Natural killer cell treated with Interleukin-12 subunit alpha and Interleukin-12 subunit beta and Interleukin-15 and Interleukin-18, amount 100 ng/mL, for 72 hours (primary cell): ENCODE measurements around the gene ANKRD13A. TPM values are rescaled to one million over a fixed set of nuclear protein-coding genes. Genes with fewer than 3 reads are reported as not detected.
A peak's percentile ranks its signal among the peaks of the same experiment; 100 is the strongest.
"Not testable (repeated sequence)": the region's sequence is repeated elsewhere in the genome, so short reads cannot be mapped to it uniquely, and the experiment has no call there.

ENCODE experiments used
- ATAC-seq, 2 donors: fragments of 150-1000 bp; cut with Tn5 transposase in 1 of 2; sonication (Bioruptor Pico), chemical (Tn5 transposase) in 1 of 2; 2 replicates each; pipeline ENCODE4 v1.10.0; 2021
- DNase-seq: peaks from one replicate; pipeline ENCODE4 v3.0.0; 2022; ENCODE audit warnings: low spot score
- H3K27ac Mint-ChIP-seq, 2 donors: 1 replicate in 1 of 2; 2 replicates in 1 of 2; pipeline ENCODE4 v1.8.0; 2022; ENCODE audit warnings: mixed read lengths in 2 of 2, mild to moderate bottlenecking in 1 of 2, moderate library complexity in 1 of 2
- H3K27me3 Mint-ChIP-seq, 2 donors: 1 replicate in 1 of 2; 2 replicates in 1 of 2; pipeline ENCODE4 v1.8.0; 2022; ENCODE audit warnings: mixed read lengths in 2 of 2
- H3K36me3 Mint-ChIP-seq: one replicate; pipeline ENCODE4 v1.8.0; 2022; ENCODE audit warnings: mixed read lengths
- H3K4me1 Mint-ChIP-seq, 2 donors: 1 replicate in 1 of 2; 2 replicates in 1 of 2; pipeline ENCODE4 v1.8.0; 2022; ENCODE audit warnings: low read depth in 2 of 2, mixed read lengths in 2 of 2, mild to moderate bottlenecking in 1 of 2
- H3K4me3 Mint-ChIP-seq: one replicate; pipeline ENCODE4 v1.8.0; 2022; ENCODE audit warnings: mixed read lengths
- H3K9me3 Mint-ChIP-seq: 2 replicates; pipeline ENCODE4 v1.8.0; 2022; ENCODE audit warnings: mixed read lengths
- total RNA-seq, 2 donors: library from RNA; stranded (reverse); gene quantifications; one replicate each; pipeline ENCODE4 v1.2.3, GENCODE V29; 2022

The ANKRD13A gene
- total RNA-seq, 2 donors from 2014 or later: 65.0 to 81.8 TPM

- H3K4me3 Mint-ChIP-seq: no peak overlapping the region
- no peak for DNase-seq
- H3K36me3 Mint-ChIP-seq: peaks cover 20% of the 10 kb centered on the region
- ATAC-seq: no peak
- no peaks in the 10 kb centered on the region for H3K27me3 Mint-ChIP-seq
- H3K4me1 Mint-ChIP-seq: peaks cover 11 to 16% of the 10 kb centered on the region in 2 donors
- peak overlapping the region in 1 of 2 donors; percentile 5 for H3K27ac Mint-ChIP-seq
- H3K9me3 Mint-ChIP-seq: no peaks in the 10 kb centered on the region
Measured at GRCh38 chr12:109963743-109964429, 35.3 kb upstream of the ANKRD13A start.

GRCh38 chr12:109966546-109966945 is 32.7 kb upstream of the ANKRD13A start:
- Mint-ChIP-seq H3K4me1 (peaks cover 11 to 16% of the 10 kb centered on the region in 2 donors), H3K27ac (peak overlapping the region; percentile 58 to 74), H3K36me3 (peaks cover 21% of the 10 kb centered on the region), H3K9me3 (no peaks in the 10 kb centered on the region), H3K27me3 (no peaks in the 10 kb centered on the region), H3K4me3 (no peak overlapping the region)
- ATAC-seq: no peak
- no peak for DNase-seq

GRCh38 chr12:109967383-109968031 is 31.7 kb upstream of the ANKRD13A start:
- Mint-ChIP-seq H3K27ac (peak overlapping the region; percentile 68 to 74), H3K9me3 (no peaks in the 10 kb centered on the region), H3K36me3 (peaks cover 20% of the 10 kb centered on the region), H3K4me3 (peak overlapping the region; percentile 42), H3K27me3 (no peaks in the 10 kb centered on the region), H3K4me1 (peaks cover 10 to 16% of the 10 kb centered on the region in 2 donors)
- DNase-seq (no peak), ATAC-seq (no peak)

GRCh38 chr12:109968032-109968420 is 31.2 kb upstream of the ANKRD13A start:
- DNase-seq (no peak), ATAC-seq (peak in 1 of 2 donors; percentile 43)
- no peaks in the 10 kb centered on the region for H3K27me3 Mint-ChIP-seq
- peaks cover 9 to 16% of the 10 kb centered on the region in 2 donors for H3K4me1 Mint-ChIP-seq
- H3K9me3 Mint-ChIP-seq: no peaks in the 10 kb centered on the region
- H3K27ac Mint-ChIP-seq: peak overlapping the region; percentile 68 to 74
- peak overlapping the region; percentile 42 for H3K4me3 Mint-ChIP-seq
- peaks cover 20% of the 10 kb centered on the region for H3K36me3 Mint-ChIP-seq

GRCh38 chr12:109968801-109969200 is 30.4 kb upstream of the ANKRD13A start:
- no peak overlapping the region for H3K4me3 Mint-ChIP-seq
- H3K4me1 Mint-ChIP-seq: peaks cover 10 to 23% of the 10 kb centered on the region in 2 donors
- no peak overlapping the region for H3K27ac Mint-ChIP-seq
- ATAC-seq: no peak
- H3K27me3 Mint-ChIP-seq: no peaks in the 10 kb centered on the region
- H3K36me3 Mint-ChIP-seq: peaks cover 23% of the 10 kb centered on the region
- no peak for DNase-seq
- H3K9me3 Mint-ChIP-seq: no peaks in the 10 kb centered on the region

GRCh38 chr12:109972821-109973220 is 26.4 kb upstream of the ANKRD13A start:
- no peak overlapping the region for H3K4me3 Mint-ChIP-seq
- H3K9me3 Mint-ChIP-seq: no peaks in the 10 kb centered on the region
- peak overlapping the region; percentile 72 to 91 for H3K27ac Mint-ChIP-seq

GRCh38 chr12:109981311-109981710 is 17.9 kb upstream of the ANKRD13A start:
- peak overlapping the region; percentile 3 to 54 for H3K27ac Mint-ChIP-seq
- no peak for ATAC-seq
- no peak for DNase-seq
- peaks cover 4% of the 10 kb centered on the region for H3K9me3 Mint-ChIP-seq
- H3K36me3 Mint-ChIP-seq: peaks cover 31% of the 10 kb centered on the region
- peaks cover 18 to 21% of the 10 kb centered on the region in 2 donors for H3K4me1 Mint-ChIP-seq
- H3K4me3 Mint-ChIP-seq: no peak overlapping the region
- no peaks in the 10 kb centered on the region for H3K27me3 Mint-ChIP-seq

More at GRCh38 chr12:109972821-109973220, 26.4 kb upstream of the ANKRD13A start:
- DNase-seq (no peak), ATAC-seq (no peak)
- Mint-ChIP-seq H3K4me1 (peaks cover 11 to 12% of the 10 kb centered on the region in 2 donors), H3K36me3 (peaks cover 17% of the 10 kb centered on the region), H3K27me3 (no peaks in the 10 kb centered on the region)

- peaks cover 31% of the 10 kb centered on the region for H3K36me3 Mint-ChIP-seq
- DNase-seq (no peak), ATAC-seq (no peak)
- H3K27ac Mint-ChIP-seq: peak overlapping the region; percentile 3 to 29
- H3K27me3 Mint-ChIP-seq: no peaks in the 10 kb centered on the region
- peaks cover 18 to 21% of the 10 kb centered on the region in 2 donors for H3K4me1 Mint-ChIP-seq
- no peak overlapping the region for H3K4me3 Mint-ChIP-seq
- peaks cover 4% of the 10 kb centered on the region for H3K9me3 Mint-ChIP-seq
Measured at GRCh38 chr12:109982210-109982609, 17.0 kb upstream of the ANKRD13A start.

- H3K27ac Mint-ChIP-seq: peak overlapping the region in 1 of 2 donors; percentile 33
- no peak overlapping the region for H3K4me3 Mint-ChIP-seq
- H3K27me3 Mint-ChIP-seq: no peaks in the 10 kb centered on the region
- peaks cover 14% of the 10 kb centered on the region in 2 donors for H3K4me1 Mint-ChIP-seq
- H3K36me3 Mint-ChIP-seq: peaks cover 20% of the 10 kb centered on the region
- ATAC-seq: no peak
- peaks cover 1% of the 10 kb centered on the region for H3K9me3 Mint-ChIP-seq
- no peak for DNase-seq
Measured at GRCh38 chr12:109983432-109984142, 15.6 kb upstream of the ANKRD13A start.

GRCh38 chr12:109986236-109986635 is 13.0 kb upstream of the ANKRD13A start:
- not testable (repeated sequence) for DNase-seq, H3K4me3 Mint-ChIP-seq, H3K27me3 Mint-ChIP-seq, H3K9me3 Mint-ChIP-seq, ATAC-seq
- H3K27ac Mint-ChIP-seq: peak overlapping the region in 1 of 2 donors; percentile 33
- peaks cover 25% of the 10 kb centered on the region for H3K36me3 Mint-ChIP-seq
- H3K4me1 Mint-ChIP-seq: peaks cover 12 to 20% of the 10 kb centered on the region in 2 donors

GRCh38 chr12:109987615-109988014 is 11.6 kb upstream of the ANKRD13A start:
- no peaks in the 10 kb centered on the region for H3K27me3 Mint-ChIP-seq
- peaks cover 17% of the 10 kb centered on the region for H3K36me3 Mint-ChIP-seq
- no peak overlapping the region for H3K4me3 Mint-ChIP-seq
- H3K4me1 Mint-ChIP-seq: peaks cover 16 to 20% of the 10 kb centered on the region in 2 donors
- H3K9me3 Mint-ChIP-seq: no peaks in the 10 kb centered on the region
- ATAC-seq (peak in 1 of 2 donors; percentile 71), DNase-seq (no peak)
- H3K27ac Mint-ChIP-seq: peak overlapping the region; percentile 31 to 58

- H3K4me1 Mint-ChIP-seq: peaks cover 22 to 26% of the 10 kb centered on the region in 2 donors
- no peaks in the 10 kb centered on the region for H3K9me3 Mint-ChIP-seq
- H3K36me3 Mint-ChIP-seq: peaks cover 13% of the 10 kb centered on the region
- DNase-seq (no peak), ATAC-seq (no peak)
- H3K27ac Mint-ChIP-seq: peak overlapping the region; percentile 31 to 58
- H3K27me3 Mint-ChIP-seq: no peaks in the 10 kb centered on the region
- H3K4me3 Mint-ChIP-seq: no peak overlapping the region
Measured at GRCh38 chr12:109988274-109988673, 11.0 kb upstream of the ANKRD13A start.

- Mint-ChIP-seq H3K4me3 (no peak overlapping the region), H3K27ac (peak overlapping the region in 1 of 2 donors; percentile 53), H3K36me3 (peaks cover 9% of the 10 kb centered on the region), H3K4me1 (peaks cover 23 to 31% of the 10 kb centered on the region in 2 donors), H3K27me3 (no peaks in the 10 kb centered on the region), H3K9me3 (no peaks in the 10 kb centered on the region)
- DNase-seq (no peak), ATAC-seq (no peak)
Measured at GRCh38 chr12:109988903-109989302, 10.3 kb upstream of the ANKRD13A start.
